Activated CD4-positive, alpha-beta memory T cell treated with anti-CD3 and anti-CD28 coated beads for 36 hours (primary cell): Measurements from ENCODE around the gene ZNF587. TPM values are rescaled to one million over a fixed set of nuclear protein-coding genes. Genes with fewer than 3 reads are reported as not detected.
"Not testable (repeated sequence)": the region's sequence is repeated elsewhere in the genome, so short reads cannot be mapped to it uniquely, and the experiment has no call there.

Experiments used
- CTCF ChIA-PET: fragments of 350-600 bp; sonication (Branson Sonifier 250); formaldehyde crosslinking; loops from one replicate; lab custom pipeline; 2021; ENCODE audit warnings: antibody characterized with exemption, inconsistent platforms; lab: Charles Lee
- POLR2A ChIA-PET: fragments of 350-600 bp; sonication (Branson Sonifier 250); formaldehyde crosslinking; loops from one replicate; lab custom pipeline; 2021; ENCODE audit warnings: antibody characterized with exemption; lab: Charles Lee
- DNase-seq: peaks from one replicate; pipeline ENCODE4 v3.0.0-alpha.2; 2020
- H3K27ac Mint-ChIP-seq: one replicate; pipeline ENCODE4 v1.8.0; 2021; ENCODE audit warnings: mixed read lengths
- H3K27me3 Mint-ChIP-seq: one replicate; pipeline ENCODE4 v1.8.0; 2021; ENCODE audit warnings: mixed read lengths
- H3K36me3 Mint-ChIP-seq: one replicate; pipeline ENCODE4 v1.8.0; 2021; ENCODE audit warnings: mixed read lengths
- H3K4me1 Mint-ChIP-seq: one replicate; pipeline ENCODE4 v1.8.0; 2021; ENCODE audit warnings: low read depth, mixed read lengths
- H3K4me3 Mint-ChIP-seq: one replicate; pipeline ENCODE4 v1.8.0; 2021; ENCODE audit warnings: mild to moderate bottlenecking, mixed read lengths
- H3K9me3 Mint-ChIP-seq: one replicate; pipeline ENCODE4 v1.8.0; 2021; ENCODE audit warnings: mixed read lengths
- intact Hi-C: fragments of 100-400 bp; cut with micrococcal nuclease; formaldehyde crosslinking; loops from one replicate; pipeline ENCODE4 v1.15.1; 2023
- total RNA-seq, 2 experiments: library from RNA; stranded (reverse); gene quantifications; one replicate each; pipeline ENCODE4 v1.2.3, GENCODE V29; 2021

The ZNF587 gene
- total RNA-seq, 2 experiments from 2014 or later, result 20.9 to 23.9 TPM

DNA sequence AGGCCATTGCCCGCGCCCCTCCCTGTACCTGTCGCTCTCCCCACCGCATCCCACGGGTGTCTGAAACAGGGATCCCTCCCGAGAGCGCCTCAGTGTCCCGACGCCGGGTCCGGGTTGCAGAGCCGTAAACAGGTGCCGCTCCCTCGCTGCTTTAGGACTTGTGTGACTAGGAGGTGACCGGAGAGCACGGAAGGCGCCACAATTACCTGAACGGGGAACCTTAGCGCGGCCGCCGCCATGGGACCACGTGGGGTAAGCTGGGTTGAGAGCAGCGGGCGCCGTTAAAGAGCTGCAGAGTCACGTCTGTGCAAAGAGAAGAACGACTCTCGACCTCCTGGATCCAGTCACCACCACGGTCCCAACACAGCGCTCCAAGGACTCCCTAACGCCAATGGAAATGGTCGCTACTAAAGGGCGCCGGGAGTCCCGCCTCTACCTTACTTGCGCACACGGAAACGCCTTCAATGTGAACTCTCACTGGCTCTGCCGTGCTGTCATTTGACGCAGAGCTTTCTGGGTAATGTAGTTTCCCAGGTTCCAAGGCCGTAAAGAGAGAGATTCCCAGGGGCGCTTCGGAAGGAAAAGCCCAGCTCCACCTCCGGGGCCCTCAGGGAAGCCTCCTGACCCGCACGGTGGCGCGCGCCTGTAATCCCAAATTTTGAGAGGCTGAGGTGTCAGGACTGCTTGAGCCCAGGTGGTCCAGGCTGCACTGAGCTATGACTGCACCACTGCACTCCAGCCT is 35.0 kb upstream of the ZNF587 start, which contains the start of gene ZNF552:
Gene ZNF552, minus strand, starts transcription at position 409 of the 742 bp plus-strand sequence. Its CDS starts 170 bp downstream, at position 239.
- Mint-ChIP-seq H3K27ac (peak within 1 kb of the TSS; percentile 84), H3K27me3 (no peaks in the 10 kb centered on the region), H3K4me1 (peaks cover 34% of the 10 kb centered on the region), H3K9me3 (no peaks in the 10 kb centered on the region), H3K4me3 (peak within 1 kb of the TSS; percentile 91), H3K36me3 (peaks cover 15% of the 10 kb centered on the region)
- ChIA-PET CTCF (interaction anchor here (0.6 kb wide), 1 partner anchor 87 kb away, joined by 3 read pairs; the partner anchor contains the start of gene ZNF671), POLR2A (interaction anchor here (1.0 to 1.2 kb wide), 2 partner anchors 46 to 133 kb away, joined by 6 to 7 read pairs; partner anchors contain the start of genes ZNF551 and ZNF586)
- intact Hi-C loops, result loop anchor here (2.0 to 5.0 kb wide), 4 partner anchors 33 to 532 kb away; partner anchors contain the start of genes ZNF460, ZNF586, ZNF587 and ZNF776
- peak; percentile 85 for DNase-seq

DNA sequence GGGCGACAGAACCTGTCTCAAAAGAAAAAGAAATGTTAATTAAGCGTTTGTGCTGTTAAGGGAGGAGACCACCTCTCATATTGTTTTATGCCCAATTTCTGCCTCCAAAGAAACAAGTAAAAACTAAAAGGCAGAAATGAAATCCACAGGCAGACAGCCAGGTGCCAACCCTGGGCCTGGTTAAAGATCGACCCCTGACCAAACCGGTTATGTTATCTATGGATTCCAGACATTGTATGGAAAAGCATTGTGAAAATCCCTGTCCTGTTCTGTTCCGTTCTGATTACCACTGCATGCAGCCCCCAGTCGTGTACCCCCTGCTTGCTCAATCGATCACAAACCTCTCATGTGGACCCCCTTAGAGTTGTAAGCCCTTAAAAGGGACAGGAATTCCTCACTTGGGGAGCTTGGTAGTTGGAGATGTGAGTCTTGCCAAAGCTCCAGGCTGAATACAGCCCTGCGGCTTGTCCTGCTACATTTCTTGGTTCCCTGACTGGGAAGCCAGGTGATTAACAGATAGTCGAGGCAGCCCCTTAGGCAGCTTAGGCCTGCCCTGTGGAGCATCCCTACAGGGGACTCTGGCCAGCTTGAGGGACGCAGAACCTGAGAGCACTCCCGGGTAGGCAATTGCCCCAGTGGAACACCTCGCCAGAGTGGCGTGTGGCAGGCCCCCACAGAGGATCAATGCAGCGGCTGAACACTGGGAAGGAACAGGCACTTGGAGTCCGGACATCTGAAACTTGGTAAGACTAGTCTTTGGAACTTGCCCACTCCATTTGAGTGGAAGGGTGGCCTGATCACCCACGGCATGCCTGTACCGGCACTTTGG is 34.2 kb upstream of the ZNF587 start:
- POLR2A ChIA-PET, result interaction anchor here (1.0 to 1.2 kb wide), 2 partner anchors 46 to 133 kb away, joined by 6 to 7 read pairs; partner anchors contain the start of genes ZNF551 and ZNF586
- Mint-ChIP-seq H3K4me1 (peaks cover 39% of the 10 kb centered on the region), H3K36me3 (peaks cover 15% of the 10 kb centered on the region), H3K9me3 (no peaks in the 10 kb centered on the region), H3K27ac (peak overlapping the region; percentile 84), H3K4me3 (peak overlapping the region; percentile 91), H3K27me3 (no peaks in the 10 kb centered on the region)
- CTCF ChIA-PET, result no interaction called here
- DNase-seq, result no peak
- intact Hi-C loops, result loop anchor here (2.0 kb wide), 2 partner anchors 47 to 69 kb away; partner anchors contain the start of genes ZNF586 and ZNF776

GRCh38 chr19:57816652-57817051 is 33.0 kb upstream of the ZNF587 start:
- POLR2A ChIA-PET, result no interaction called here
- Mint-ChIP-seq H3K36me3 (peaks cover 17% of the 10 kb centered on the region), H3K4me1 (peaks cover 48% of the 10 kb centered on the region), H3K4me3 (no peak overlapping the region), H3K27me3 (no peaks in the 10 kb centered on the region), H3K9me3 (no peaks in the 10 kb centered on the region), H3K27ac (no peak overlapping the region)
- DNase-seq, result no peak
- intact Hi-C loops, result no loop called here
- CTCF ChIA-PET, result no interaction called here

- intact Hi-C loops, result loop anchor here (2.0 kb wide), 1 partner anchor 99 kb away; the partner anchor contains the start of gene ZNF417
- POLR2A ChIA-PET, result no interaction called here
- peak overlapping the region; percentile 21 for H3K27ac Mint-ChIP-seq
Observed at GRCh38 chr19:57817976-57818375, 31.7 kb upstream of the ZNF587 start.

DNA sequence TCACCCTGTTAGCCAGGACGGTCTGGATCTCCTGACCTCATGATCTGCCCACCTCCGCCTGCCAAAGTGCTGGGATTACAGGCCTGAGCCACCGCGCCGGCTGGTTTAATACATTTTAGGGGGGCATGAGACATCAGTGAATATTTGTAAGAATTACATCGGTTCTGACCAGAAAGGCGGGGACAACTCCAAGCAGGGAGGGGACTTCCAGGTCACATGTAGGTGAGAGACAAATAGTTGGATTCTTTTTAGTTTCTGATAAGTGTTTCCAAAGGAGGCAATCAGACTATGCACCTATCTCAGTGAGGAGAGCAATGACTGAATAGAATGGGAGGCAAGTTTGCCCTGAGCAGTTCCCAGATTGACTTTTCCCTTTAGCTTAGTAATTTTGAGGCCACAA is 31.3 kb upstream of the ZNF587 start:
- ChIA-PET CTCF (interaction anchor here (1.3 kb wide), 1 partner anchor 33 kb away, joined by 6 read pairs; no protein-coding TSS in a partner anchor), POLR2A (interaction anchor here (1.1 kb wide), 1 partner anchor 98 kb away, joined by 3 read pairs; the partner anchor contains the start of gene ZNF417)
- peaks cover 47% of the 10 kb centered on the region for H3K4me1 Mint-ChIP-seq
- H3K9me3 Mint-ChIP-seq, result no peaks in the 10 kb centered on the region
- H3K27ac Mint-ChIP-seq, result peak overlapping the region; percentile 21
- intact Hi-C loops, result loop anchor here (2.0 kb wide), 1 partner anchor 98 kb away; the partner anchor contains the start of gene ZNF417
- H3K27me3 Mint-ChIP-seq, result no peaks in the 10 kb centered on the region
- peak overlapping the region; percentile 98 for H3K4me3 Mint-ChIP-seq
- DNase-seq, result no peak
- peaks cover 23% of the 10 kb centered on the region for H3K36me3 Mint-ChIP-seq

More at GRCh38 chr19:57817976-57818375, 31.7 kb upstream of the ZNF587 start:
- no peak for DNase-seq
- Mint-ChIP-seq H3K4me3 (no peak overlapping the region), H3K9me3 (no peaks in the 10 kb centered on the region), H3K4me1 (peaks cover 46% of the 10 kb centered on the region), H3K27me3 (no peaks in the 10 kb centered on the region), H3K36me3 (peaks cover 22% of the 10 kb centered on the region)
- CTCF ChIA-PET, result no interaction called here

DNA sequence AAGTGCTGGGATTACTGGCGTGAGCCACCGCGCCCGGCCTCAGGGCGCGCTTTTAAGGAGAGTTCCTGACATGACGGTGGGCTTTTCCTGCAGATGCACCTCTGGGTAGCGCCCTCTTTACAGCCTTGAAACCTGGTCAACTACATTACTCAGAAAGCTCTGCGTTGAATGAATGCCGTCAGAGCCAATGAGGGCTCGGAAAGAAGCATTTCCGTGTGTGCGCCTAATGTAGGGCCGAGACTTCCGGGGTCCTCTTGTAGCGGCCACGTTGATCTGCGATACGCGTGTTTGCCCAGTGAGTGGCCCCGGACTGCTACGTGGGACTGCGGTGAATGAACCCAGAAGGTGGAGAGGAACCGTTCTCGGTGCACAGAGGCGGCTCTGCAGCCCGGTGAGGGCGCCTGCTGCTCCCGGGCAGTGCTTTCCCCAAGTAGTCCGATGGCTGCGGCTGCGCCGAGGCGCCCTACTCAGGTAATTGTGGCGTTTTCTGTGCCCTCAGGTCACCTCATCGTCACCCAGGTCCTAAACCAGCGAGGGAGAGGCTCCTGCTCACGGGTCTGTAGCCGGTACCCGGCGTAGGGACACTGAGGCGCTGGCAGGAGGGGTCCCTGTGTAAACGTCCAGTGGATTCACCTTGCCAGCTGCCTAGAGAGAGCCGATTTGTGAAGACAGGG is 30.0 kb upstream of the ZNF587 start:
- Mint-ChIP-seq H3K4me3 (peak overlapping the region; percentile 98), H3K4me1 (peaks cover 48% of the 10 kb centered on the region), H3K27me3 (no peaks in the 10 kb centered on the region), H3K9me3 (no peaks in the 10 kb centered on the region), H3K36me3 (peaks cover 28% of the 10 kb centered on the region), H3K27ac (peak overlapping the region; percentile 95)
- CTCF ChIA-PET, result interaction anchor here (1.3 kb wide), 1 partner anchor 32 kb away, joined by 6 read pairs; no protein-coding TSS in a partner anchor
- intact Hi-C loops, result loop anchor here (1.0 to 2.0 kb wide), 2 partner anchors 50 to 97 kb away; partner anchors contain the start of genes ZNF417 and ZNF586
- POLR2A ChIA-PET, result interaction anchor here (0.7 to 1.1 kb wide), 4 partner anchors 30 to 183 kb away, joined by 3 to 5 read pairs (median 4); partner anchors contain the start of genes ZNF417, ZNF587 and ZNF606
- DNase-seq, result peak; percentile 89

DNA sequence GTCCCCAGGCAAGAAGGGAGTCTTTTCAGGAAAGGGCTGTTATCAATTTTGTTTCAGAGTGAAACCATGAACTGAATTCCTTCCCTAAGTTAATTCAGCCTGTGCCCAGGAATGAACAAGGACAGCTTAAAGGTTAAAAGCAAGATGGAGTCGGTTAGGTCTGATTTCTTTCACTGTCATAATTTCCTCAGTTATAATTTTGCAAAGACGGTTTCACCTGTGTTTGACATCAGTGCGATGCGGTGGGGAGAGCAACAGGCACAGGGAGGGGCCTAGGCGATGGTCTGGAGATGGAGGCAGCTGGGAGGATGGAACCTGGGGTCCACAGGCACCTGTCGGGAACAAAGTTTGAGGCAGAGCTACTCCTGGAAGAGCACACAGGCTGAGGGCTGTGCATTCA is 29.1 kb upstream of the ZNF587 start:
- intact Hi-C loops, result no loop called here
- CTCF ChIA-PET, result interaction anchor here (0.6 kb wide), 1 partner anchor 9 kb away, joined by 3 read pairs; the partner anchor contains the start of gene ZNF587B
- Mint-ChIP-seq H3K4me3 (peak overlapping the region; percentile 98), H3K27me3 (no peaks in the 10 kb centered on the region), H3K4me1 (peaks cover 42% of the 10 kb centered on the region), H3K27ac (peak overlapping the region; percentile 95), H3K9me3 (no peaks in the 10 kb centered on the region), H3K36me3 (peaks cover 32% of the 10 kb centered on the region)
- POLR2A ChIA-PET, result no interaction called here
- DNase-seq, result no peak

DNA sequence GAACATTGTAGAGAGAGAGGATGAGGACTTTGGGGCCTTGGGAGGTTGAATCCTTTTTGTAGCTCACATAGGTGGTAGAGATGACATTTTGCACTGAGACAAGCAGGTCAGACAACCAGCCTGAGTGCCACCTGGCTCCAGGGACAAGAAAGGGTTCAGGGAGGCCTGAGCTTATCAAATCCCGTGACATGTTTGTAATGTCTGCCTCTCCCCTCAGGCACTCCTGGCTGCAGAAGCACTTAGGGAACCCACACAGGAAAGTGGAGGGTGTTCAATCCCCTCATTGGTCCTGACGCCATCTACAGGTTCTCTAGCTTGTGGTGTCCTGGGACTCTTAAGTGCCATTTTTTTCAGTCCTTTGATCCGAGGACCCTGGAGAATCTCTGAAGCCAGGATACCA is 28.6 kb upstream of the ZNF587 start:
- Mint-ChIP-seq H3K36me3 (peaks cover 36% of the 10 kb centered on the region), H3K4me1 (peaks cover 44% of the 10 kb centered on the region), H3K27ac (peak overlapping the region; percentile 95), H3K4me3 (peak overlapping the region; percentile 98)
- POLR2A ChIA-PET, DNase-seq, CTCF ChIA-PET, H3K9me3 Mint-ChIP-seq, intact Hi-C loops, H3K27me3 Mint-ChIP-seq: not testable (repeated sequence)

- H3K4me3 Mint-ChIP-seq, H3K27ac Mint-ChIP-seq, H3K9me3 Mint-ChIP-seq, intact Hi-C loops, H3K27me3 Mint-ChIP-seq, CTCF ChIA-PET, POLR2A ChIA-PET, DNase-seq: not testable (repeated sequence)
- Mint-ChIP-seq H3K36me3 (peaks cover 38% of the 10 kb centered on the region), H3K4me1 (peaks cover 45% of the 10 kb centered on the region)
Observed at GRCh38 chr19:57821501-57821900, 28.2 kb upstream of the ZNF587 start.

DNA sequence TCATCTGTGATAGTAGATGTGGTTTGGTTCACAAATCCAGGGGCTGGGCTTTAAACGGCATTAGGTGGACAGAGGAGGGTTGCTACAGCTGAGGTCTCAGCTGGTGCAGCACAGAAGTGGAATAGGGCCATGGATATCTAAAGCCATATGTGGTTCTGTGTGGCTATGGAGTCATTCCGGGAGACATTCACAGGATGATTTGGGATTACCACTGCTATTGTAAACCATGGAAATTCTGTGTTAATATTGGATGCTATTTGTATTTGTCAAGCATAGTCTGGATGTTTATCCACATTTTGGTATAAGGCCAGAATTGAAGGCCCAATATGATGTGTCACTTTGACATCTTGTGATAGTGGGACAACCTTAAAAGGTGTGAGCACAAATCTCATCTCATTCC is 26.5 kb upstream of the ZNF587 start:
- H3K27me3 Mint-ChIP-seq, H3K9me3 Mint-ChIP-seq, POLR2A ChIA-PET, intact Hi-C loops, DNase-seq, H3K4me3 Mint-ChIP-seq, CTCF ChIA-PET: not testable (repeated sequence)
- Mint-ChIP-seq H3K4me1 (peaks cover 45% of the 10 kb centered on the region), H3K27ac (peak overlapping the region; percentile 11), H3K36me3 (peaks cover 43% of the 10 kb centered on the region)

GRCh38 chr19:57823608-57824007 is 26.1 kb upstream of the ZNF587 start:
- CTCF ChIA-PET, DNase-seq, H3K9me3 Mint-ChIP-seq, intact Hi-C loops, H3K4me3 Mint-ChIP-seq, POLR2A ChIA-PET, H3K27me3 Mint-ChIP-seq: not testable (repeated sequence)
- H3K36me3 Mint-ChIP-seq, result peaks cover 43% of the 10 kb centered on the region
- peaks cover 41% of the 10 kb centered on the region for H3K4me1 Mint-ChIP-seq
- peak overlapping the region; percentile 11 for H3K27ac Mint-ChIP-seq
